Brain pericyte (primary cell): Measurements from ENCODE around the gene PLEKHA7.

Experiments
- DNase-seq: peaks from one replicate; pipeline ENCODE4 v3.0.0-alpha.2; 2012; ENCODE audit warnings: low read depth, low spot score

The PLEKHA7 gene

DNA sequence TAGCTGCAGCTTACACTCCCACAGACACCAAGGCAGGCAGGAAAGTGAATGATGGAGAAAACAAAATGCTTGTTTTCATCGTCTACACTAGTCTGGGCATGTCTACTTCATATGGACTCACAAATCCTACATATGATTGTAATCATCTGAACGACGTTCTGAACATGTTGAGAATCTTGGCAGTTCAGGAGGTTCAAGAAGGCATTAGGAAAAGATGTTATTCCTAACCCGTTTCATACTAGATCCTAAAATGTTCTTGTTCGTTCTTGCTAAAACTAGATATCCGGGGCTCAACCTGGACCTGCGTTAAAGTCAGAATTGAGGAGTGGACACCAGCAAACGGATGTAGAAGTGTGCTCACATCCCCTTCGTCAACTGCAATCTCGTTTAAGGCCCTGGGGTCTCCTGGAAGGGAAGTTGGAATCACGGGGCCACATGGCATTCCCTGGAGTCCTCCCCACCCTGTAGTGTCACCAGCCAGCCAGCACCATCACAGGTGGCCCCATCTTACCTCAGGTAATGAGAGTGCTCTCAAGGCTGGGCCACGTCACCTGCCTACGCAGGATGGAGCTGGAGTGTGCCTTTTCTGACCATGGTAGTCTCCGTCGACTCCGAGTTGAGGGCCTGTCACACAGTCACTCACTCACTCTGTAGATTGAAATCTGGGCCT is 238.5 kb downstream of the PLEKHA7 start:
- DNase-seq: no peak

DNA sequence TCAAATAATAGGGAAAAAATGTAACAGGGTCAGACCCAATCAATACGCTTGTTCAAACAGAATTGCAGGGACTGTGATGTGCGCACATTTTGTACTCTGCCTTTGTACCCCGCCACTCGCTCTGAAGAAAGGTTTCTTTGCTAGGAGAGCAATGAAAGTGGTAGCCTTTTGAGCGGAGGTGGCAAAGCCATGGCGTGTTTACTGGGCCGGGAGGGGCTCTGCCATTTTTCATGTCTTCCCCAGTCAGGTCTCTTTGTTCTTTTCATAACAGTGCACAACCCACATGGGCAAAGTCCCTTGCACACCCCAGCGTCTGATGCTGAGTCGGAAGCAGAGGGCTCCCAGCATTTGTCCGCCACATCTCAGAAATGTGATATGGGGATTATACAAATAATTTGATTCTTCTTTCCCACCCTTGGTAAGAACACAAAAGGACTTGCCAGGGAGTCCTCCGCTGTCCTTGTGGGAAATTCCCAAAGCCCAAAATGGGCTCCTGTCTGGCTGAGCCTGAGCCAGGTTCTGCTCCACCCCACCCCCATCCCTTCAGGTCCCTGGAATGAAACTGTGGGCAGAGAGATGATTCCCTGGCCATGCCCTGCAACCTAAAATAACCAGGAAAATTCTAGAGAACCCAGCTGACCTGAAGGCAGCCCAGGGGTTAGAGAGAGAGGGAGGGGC is 239.1 kb downstream of the PLEKHA7 start:
- DNase-seq: no peak

DNA sequence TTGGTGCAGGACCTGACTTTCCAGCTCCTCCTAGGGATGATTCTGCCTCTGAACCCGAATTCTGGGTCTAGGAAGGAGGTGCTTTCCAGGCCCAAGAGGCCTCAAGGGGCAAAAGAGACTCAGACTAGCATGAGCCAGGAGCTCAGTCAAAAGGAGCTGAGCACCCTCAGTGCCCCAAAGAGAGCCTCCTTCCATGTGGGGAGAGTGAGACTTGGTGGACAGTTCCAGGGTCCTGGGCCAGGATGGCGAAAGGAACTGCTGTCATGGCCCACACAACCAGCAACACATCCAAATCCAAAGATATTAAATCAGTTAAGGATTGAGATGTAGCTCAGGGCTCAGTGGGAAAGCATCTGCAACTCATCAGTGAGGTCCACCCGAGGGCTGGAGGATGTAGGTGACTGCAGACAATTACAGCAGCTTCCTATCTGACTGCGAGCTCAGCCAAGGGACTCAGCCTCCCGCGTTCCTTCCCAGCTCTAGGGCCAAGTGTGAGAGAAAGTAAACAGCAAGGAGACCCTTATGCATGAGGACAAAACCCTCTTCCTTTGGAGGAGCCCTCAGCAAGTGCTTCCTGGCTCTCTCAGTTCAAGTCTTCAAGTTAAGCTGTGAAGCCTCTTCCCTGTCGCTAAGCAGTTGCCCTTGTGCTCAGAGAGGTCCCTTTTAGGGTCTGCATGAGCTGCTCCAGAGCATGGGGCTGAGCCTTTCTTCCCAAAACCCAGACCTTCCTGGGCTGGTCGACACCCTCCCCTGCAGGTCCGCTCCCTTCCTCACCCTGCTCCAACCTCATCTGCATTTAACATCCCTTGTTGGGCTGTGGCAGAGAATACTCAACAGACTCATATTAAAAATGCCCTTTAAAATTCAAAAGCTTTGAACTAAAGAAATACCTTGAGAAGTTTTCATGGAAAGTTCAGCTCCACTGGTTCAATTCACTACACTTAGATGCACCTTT is 240.0 kb downstream of the PLEKHA7 start:
- no peak for DNase-seq

DNA sequence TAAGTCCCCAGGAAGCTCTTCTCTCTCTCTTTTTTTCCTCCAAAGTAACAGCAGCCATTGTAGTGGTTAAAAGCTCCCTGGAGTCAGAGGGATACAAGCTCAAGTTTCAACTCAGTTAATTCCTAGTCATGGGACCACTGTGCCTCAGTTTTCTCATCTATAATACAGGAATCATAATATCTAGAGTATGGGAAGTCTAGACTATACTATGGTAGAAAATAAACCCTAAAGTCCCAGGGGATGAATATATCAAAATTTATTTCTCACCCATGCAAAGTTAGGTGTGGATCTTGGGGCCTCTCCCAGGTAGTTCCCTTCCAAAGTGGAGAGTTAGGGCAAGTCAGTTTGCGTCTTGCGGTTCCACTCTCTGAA is 242.1 kb downstream of the PLEKHA7 start:
- no peak for DNase-seq

DNA sequence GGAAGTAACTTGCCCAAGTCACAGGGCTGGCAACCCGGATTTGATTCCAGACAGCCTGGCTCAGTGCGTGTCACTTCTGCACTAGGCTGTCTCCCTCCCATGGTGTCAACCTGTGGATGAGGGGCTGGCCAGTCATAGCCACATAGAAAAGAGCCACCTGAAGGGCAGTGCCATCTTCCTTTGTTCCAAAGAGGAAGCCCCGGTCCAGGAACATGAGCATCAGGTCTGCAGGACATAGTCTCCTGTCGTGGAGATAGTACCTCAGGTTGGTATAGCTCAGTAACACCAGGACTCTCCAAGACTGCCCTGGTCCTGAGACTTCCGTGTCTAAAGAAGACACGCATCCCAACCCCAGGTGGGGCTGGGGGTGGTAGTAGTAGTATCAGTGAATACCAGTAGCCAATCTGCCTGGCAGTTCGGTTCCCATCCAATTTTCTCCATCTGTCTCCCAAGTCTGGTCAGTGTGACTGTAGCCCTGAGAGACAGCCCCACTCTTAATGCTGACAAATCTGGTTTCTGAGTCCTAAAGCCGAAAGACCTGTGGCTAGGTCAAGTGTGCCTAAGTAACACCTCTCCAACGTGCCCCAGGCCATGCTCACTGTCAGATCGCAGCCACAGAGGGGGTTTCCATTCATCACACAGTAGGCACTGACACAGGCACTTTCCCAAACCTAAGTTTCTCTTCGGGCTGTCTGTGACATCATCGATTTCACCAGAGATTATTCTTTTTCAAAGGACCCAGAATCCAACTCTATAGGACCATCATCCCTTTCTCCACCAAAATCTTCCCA is 242.7 kb downstream of the PLEKHA7 start:
- no peak for DNase-seq

DNA sequence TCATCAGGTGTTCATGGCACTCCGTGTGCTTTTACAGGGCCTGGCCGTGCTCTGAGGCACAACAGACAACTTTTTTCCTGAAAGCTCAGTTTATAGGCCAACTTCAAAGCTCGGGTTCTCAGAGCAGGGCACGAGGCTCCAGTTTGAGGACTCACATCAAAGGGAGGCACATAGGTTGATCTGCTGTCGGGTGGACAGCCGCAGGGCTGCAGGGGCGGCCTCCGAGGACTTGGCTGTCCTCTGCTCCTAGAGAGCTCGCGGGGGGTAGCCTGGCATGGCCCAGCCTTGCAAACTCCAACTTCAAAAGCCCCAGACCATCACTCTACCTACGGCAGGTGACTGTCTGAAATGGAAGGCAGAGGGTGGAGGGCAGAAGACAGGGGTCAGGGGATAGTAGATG is 244.2 kb downstream of the PLEKHA7 start:
- no peak for DNase-seq

DNA sequence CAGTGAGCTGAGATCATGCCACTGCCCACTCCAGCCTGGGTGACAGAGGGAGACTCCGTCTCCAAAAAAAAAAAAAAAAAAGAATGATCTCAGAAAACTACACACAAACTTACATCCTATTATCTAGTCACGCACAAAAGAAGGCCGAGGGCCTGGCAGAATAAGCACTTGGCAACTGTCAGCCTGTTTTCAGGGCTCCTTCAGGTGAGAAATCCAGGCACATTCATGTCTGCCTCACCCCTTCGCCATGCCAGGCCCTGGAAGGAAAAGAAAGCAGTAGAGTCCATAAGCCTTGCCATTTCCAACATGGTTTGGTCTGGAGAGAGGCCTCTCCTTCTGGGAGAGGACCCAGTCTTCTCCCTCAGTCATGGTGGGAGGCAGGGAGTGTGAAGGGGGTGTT is 244.8 kb downstream of the PLEKHA7 start:
- DNase-seq: no peak

DNA sequence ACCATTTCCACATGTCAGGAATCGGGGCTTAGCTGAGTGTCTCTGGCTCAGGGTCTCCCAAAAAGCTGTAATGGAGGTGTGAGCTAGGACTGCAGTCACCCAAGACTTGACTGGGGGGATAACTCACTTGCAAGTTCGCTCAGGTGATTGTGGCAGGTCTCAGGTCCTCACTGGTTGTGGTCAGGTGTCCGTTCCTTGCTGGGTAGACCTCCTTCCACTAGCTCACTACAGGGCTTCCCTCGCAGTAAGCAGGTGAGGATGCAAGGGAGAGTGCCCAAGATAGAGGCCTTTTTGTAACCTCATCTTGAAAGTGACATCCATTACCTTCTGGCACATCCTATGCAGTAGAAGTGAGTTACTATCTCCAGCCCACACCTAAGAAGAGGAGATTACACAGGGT is 246.3 kb downstream of the PLEKHA7 start:
- DNase-seq: no peak

DNA sequence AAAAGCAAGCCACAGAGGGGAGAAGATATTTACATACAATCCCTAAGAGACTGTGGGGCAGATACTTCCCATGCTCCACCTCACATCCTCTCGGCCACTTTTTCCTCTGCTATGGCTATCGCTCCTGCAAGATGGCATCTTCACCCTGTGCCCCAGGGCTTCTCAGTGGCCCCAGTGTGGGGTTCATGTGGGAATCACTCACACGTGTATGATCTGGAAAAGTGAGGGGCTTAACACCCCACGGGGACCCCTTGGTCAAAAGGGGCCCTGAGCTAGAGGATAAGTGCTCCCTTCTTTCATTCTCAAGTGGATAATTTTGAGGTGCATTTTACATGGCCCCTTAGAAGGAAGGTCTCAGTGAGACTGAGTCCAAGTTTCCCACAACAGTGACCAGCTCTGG is 247.1 kb downstream of the PLEKHA7 start:
- DNase-seq: no peak

DNA sequence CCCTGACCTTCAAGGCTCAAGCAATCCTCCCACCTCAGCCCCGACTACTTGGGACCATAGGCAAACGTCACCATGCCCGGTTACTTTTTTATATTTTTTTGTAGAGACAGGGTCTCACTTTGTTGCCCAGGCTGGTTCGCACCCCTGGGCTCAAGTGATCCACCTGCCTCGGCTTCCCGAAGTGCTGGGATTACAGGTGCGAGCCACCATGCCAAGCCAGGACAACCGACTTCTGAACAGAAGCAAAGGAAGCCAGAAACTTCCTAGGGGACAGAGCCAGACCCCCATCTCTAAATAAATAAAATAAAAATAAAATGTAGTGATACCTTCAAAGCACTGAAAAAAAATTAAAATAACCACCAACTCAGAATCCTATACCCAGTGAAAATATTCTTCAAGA is 249.3 kb downstream of the PLEKHA7 start:
- DNase-seq: no peak

DNA sequence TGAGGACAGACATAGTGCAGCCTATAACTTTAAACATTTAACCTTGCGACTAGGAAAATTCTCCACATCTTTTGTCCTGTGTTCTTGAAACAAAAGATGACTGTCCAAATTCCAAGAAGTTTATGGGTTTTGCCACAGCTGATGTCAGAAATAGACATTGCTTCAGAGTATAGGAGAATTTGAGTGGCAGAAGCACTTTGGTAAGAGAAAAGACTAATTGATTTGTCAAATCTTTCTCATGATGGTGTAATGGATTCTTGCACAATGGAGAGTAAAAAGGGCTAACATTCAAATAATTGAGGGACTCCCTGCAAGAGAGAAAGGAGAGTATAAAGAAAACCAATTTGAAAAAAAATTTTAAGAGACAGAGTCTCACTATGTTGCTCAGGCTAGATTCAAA is 250.5 kb downstream of the PLEKHA7 start:
- no peak for DNase-seq

DNA sequence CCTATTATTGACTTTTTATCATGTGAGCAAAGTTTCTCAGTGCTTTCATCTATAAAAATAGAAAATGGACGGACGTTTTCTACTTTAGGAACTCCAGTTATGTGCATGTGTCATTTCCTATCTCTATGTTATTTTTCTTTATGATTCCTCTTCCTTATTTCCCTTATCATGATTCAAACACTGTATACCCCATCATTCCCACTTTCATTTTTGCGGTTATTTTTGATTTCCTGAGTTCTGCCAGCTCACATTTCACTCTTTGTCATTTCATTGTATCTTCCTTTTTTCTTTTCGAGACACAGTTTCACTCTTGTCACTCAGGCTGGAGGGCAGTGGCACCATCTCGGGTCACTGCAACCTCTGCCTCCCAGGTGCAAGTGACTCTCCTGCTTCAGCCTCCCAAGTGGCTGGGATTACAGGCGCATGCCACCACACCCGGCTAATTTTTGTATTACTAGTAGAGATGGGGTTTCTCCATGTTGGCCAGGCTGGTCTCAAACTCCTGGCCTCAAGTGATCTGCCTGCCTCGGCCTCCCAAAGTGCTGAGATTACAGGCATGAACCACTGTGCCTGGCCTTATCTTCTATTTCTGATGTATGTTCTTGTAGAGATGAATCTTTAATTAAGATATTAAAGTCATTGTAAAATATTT is 254.2 kb downstream of the PLEKHA7 start:
- no peak for DNase-seq

DNA sequence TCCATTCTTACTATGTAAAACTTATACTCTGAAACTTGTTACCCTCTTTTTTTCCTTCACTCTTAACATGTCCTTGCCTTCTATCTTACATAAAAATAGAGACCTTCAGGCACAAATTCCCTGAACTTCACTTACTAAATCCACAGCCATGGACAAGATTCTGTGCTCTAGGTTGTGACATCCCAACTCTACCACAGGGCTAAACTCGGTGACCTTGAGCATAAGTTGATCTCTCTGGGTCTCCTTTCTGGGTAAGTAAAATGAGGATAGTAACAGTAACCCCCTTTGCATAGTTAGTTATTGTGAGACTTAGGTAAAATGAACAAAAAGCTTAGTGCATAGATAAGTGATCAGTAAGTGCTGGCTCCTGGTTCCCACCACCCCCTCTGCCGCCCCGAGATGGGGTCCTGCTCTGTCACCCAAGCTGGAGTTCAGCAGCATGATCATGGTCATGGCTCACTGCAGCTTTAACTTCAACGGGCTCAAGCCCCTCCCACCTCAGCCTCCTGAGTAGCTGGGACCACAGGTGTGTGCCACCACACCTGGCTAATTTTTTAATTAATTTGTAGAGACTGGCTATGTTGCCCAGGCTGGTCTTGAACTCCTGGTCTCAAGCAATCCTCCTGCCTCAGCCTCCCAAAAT is 255.7 kb downstream of the PLEKHA7 start:
- no peak for DNase-seq

DNA sequence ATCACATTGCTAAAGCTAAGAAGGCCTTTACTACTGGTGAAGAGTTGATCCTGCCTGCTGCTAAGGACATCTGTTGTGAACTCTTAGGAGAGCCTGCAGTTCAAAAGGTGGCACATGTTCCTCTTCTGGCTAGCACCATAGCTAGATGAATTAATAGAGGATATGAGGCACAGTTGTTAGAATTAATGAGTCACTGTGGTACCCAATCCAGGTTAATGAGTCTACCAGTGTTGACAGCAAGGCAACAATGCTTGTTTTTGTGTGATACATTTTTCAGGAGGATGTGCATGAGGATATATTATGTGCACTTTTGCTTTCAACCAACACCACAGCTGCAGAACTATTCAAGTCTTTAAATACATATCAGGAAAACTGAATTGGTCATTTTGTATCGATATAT is 263.8 kb downstream of the PLEKHA7 start:
- no peak for DNase-seq

DNA sequence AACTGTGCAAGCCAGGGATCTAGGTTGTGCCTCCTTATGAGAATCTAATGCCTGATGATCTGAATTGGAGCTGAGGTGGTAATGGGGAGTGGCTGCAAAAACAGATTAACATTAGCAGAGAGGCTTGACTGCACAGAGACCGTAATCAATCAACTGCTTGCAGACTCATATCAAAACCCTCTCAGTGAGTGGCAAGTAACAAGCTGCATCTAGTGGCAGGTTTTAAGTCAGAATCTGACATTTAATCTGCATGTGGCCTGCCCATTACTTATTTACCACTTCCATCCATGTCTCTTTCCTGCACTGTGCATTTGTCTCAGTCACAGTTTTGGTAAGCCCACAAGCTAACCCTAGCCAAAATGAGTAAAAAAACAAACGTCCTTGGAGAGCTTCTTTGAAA is 264.5 kb downstream of the PLEKHA7 start:
- no peak for DNase-seq

DNA sequence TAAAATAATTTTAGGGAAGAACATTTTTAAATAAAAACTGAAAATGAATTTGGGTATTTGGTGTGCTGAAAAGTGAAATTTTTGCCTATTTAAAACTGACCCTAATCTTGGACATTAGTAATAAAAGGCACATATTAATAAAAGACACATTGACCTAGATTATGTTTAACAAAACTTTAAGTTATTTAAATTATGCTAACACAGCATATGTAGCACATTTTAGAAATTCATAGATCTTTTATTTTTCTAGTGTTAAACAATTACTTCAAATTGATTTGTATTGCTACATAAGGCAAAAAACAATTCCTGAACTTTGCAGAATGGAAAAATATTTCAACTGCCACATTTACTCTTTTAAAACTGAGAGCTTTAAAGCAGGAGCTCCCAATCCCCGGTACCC is 265.1 kb downstream of the PLEKHA7 start:
- DNase-seq: no peak

DNA sequence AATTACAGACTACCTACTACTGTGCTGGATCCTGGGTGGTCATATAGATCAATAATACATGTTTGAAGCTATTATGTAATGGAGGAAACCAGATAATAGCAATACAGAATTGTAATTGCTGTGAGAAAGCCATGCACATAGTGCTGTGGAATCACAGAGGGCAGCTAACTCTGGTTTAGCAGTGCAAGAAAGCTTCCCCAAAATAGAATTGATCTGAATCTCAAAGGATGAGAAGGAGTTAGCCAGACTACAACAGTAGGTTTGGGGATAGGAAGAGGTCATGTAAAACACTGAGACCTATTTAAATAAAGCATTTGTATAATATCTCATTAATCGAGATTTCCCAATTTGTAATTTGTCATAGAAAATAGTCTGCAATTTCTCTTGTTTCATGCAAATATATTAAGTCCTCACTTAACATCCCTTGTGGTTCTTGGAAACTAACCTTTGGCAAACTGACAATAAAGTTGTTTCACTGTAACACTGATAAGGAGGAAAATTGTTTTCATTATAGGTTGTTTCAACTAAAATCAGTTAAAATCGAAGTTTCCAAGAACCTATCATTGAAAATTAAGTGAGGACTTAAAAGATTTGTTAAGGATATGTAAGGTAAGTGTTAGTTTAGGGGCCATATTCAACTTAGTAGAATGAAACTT is 268.1 kb downstream of the PLEKHA7 start:
- no peak for DNase-seq

DNA sequence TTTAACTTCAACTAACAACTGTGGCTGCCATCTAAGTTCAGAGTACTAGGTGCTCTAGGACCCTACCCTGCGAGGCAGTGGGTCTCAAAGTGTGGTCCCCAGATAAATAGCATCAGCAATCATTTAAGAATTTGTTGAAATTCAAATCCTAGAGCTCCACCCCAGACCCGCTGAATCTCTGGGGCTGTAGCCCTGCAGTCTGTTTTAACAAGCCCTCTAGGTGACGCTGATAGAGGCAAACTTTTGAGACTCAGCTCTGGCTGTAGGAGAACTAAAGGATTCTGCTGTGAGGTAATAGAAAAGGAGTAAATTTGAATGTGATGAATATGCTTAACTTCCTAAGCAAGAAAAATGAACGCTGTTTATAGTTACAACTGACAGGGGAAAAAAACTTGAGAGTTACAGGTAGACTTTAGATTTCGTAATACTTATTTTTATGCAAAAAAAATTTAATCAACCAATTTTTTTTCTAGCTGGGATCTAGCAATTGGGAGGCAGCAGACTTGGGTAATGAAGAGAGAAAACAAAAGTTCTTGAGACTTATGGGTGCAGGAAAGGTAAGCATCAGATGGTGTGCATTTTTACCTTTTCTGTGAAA is 270.0 kb downstream of the PLEKHA7 start:
- DNase-seq: no peak

DNA sequence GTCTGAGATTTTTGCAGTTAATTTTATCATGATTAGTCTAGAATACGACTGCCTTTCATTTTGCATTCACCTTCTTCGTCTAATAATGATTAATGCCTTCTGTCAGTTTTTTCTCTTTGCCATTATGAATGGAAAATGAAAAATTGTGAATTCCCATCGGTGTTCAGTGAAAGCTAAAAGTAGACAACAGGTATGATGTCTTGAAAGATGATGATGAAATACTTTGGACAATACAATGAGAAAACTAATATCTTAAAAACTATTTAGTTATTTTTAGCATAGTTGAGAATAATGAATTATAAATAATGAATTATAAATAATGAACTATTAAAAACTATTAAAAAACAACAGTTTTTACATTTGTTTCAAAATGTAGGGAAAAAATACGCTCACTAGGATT is 270.7 kb downstream of the PLEKHA7 start:
- DNase-seq: no peak

DNA sequence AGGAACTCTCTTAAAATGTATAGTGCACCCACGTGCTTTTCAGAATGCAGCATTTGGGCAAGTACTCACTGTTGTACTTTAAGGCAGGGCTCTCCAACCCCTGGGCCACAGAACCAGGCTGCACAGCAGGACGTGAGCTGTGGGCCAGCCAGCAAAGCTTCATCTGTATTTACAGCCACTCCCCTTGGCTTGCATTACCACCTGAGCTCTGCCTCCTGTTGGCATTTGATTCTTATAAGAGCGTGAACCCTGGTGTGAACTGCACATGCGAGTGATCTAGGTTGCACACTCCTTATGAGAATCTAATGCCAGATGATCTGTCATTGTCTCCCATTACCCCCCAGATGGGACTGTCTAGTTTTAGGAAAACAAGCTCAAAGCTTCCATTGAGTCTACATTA is 272.7 kb downstream of the PLEKHA7 start:
- no peak for DNase-seq
